ENCODE measurements around the gene PHLPP1.

PHLPP1 gene

GRCh38 chr18:62744076-62744968 is 29.0 kb downstream of the PHLPP1 start:
- no peak for DNase-seq (ENCODE audit: low read depth)

GRCh38 chr18:62745089-62745751 is 29.9 kb downstream of the PHLPP1 start:
- DNase-seq (ENCODE audit: low read depth): no peak

- no peak for DNase-seq (ENCODE audit: low read depth)
Observed at GRCh38 chr18:62749389-62749788, 34.0 kb downstream of the PHLPP1 start.

GRCh38 chr18:62751341-62751821 is 36.0 kb downstream of the PHLPP1 start:
- DNase-seq (ENCODE audit: low read depth): no peak

DNA sequence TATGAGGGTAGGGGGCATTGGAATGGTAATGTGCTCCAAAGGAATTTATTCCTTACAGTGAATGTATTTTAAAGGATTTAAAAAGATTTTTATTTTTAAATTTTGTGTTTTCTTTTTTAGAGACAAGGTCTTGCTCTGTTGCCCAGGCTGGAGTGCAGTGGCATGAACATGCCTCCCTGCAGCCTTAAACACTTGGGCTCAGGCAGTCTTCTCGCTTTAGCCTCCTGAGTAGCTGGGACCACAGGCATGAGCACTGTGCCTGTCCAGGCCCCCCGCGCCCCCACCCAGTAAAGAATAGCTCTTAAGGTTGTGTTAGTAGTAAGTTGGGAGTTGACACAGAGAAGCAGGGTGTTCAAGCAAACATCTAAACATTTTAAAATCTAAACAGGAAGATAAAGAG is 36.6 kb downstream of the PHLPP1 start:
- DNase-seq (ENCODE audit: low read depth): no peak

DNA sequence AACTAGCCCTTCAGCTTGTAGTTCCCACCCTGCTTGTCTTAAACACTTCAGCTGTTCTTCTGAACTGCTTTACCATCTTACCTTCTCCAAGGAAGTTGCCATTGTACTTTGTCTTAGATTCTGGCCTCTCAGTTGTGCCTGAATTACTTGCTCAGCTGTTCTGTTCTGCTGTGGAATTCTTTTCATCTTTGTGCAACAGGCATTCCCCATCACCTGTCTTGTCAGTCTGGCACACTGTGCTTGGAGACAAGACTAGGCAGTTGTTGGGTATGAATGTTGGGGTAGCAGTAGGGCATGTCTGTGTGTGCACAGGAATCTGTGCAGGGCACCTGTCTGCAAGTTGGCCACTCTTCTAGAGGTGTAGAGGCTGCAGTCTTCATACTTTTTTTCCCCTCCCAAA is 38.7 kb downstream of the PHLPP1 start:
- DNase-seq (ENCODE audit: low read depth): no peak

DNA sequence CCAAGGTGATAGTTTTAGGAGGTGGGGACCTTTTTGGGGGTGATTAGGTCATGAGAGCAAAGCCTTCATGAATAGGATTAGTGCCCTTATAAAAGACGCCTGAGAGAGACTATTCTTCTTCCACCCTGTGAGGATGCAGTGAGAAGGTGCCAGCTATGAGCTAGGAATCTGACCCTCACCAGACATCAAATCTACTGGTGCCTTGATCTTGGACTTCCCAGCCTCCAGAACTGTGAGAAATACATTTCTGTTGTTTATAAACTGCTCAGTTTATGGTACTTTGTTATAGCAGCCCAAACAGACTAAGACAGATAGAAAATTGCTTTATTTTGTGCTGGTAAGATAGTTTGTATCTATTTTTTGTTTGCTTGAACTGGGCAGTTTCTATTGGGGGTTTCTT is 40.1 kb downstream of the PHLPP1 start:
- no peak for DNase-seq (ENCODE audit: low read depth)

DNA sequence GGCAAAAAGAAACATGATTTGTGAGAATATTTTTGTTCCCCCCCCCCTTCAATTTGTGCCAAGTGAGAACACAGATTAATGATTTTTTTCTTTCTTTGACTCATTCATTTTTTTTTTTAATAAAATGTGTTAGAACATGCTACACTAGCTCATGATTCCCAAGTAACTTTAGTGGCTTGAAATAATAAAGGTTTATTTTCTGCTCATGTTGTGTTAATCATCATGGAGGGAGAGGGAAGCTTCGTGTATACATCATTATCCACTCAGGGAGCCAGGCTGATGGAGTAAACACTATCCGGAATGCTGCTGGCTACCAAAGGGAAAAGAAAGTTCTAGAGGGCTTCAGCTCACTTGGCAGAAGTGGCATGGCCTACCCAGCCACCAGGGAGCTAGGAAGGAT is 40.6 kb downstream of the PHLPP1 start:
- DNase-seq (ENCODE audit: low read depth): no peak

DNA sequence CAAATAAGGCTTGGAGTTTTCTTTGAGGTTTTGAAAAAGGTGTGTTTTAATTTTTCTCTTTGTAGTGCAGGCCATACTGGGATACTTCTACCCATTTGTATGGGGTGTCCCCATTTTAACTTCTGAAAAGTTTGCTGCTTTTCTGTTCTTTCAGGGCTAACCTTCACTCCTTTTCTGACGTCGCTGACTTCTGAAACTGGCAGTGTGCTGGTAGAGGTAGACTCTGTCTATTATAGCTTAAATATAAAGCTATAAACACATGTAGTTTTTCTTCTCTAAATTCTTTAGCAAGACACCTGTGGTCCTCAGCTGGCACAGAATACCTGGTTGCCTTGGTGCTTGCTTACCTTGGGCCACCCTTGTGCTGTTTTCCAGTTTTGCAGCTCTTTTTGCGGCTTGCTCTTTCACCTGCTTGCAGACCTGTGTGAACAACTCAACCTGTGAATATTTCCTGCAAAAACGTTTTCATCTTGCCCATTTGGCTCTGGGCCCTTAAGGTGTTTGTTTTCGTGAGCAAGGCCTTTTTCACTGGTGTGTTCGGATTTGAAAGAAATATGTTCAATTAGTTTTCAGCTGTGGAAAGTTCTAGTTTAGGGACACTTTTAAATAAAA is 42.2 kb downstream of the PHLPP1 start:
- no peak for DNase-seq (ENCODE audit: low read depth)

DNA sequence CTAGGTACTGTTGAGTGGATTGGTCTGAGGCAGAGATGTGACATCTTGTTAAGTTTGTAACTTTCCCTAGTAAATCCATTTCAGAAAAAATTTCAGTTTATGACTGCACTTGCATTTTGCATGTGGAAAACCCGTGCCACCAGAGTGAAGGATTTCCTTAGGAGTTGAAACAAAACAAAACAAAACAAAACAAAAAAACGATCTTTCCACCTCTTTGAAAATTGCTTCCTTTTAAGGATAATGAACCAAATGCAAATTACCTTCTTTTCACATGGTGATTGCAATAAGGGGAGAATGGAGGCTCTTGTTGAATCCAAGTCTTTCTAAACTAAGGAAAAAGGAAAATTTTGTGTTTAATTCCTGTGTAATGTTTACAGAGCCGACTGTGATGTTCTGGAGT is 43.2 kb downstream of the PHLPP1 start:
- no peak for DNase-seq (ENCODE audit: low read depth)

GRCh38 chr18:62759704-62760402 is 44.5 kb downstream of the PHLPP1 start:
- no peak for DNase-seq (ENCODE audit: low read depth)

DNA sequence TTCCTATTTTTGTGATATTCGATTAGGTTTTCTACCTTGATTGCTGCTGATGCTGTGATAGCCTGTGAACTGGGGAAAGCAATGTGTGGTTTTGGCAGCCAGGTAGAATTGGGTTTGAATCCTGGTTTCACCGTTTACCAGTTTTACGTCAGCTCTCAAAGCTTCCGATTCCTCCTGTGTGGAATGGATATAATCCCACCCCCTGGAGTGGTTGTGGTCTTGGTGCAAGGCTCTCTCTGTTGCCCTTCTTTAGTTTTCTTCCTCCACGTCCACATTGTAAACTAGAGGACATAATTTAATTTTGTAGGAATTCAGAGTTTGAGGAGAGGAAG is 45.0 kb downstream of the PHLPP1 start:
- DNase-seq (ENCODE audit: low read depth): no peak

GRCh38 chr18:62763101-62763521 is 47.8 kb downstream of the PHLPP1 start:
- no peak for DNase-seq (ENCODE audit: low read depth)

DNA sequence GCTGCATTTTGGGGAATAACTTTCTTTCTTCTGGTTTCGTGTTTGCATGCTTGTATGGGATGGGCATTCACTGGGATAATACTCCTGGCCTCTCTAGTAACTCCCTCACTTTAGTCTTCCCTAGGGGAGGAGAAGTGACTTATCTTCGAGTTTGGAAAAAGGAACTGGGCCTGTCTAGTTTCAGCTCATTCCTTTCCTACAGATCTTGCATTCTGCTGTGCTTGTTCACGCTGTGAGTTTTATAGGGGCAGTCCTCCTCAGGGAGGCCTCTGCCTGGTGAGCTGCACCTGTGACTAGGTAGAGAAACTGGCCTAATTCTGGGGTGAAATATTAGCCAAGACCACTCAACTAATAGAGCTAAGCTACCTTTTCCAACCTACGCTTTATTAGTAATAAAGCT is 50.9 kb downstream of the PHLPP1 start:
- no peak for DNase-seq (ENCODE audit: low read depth)

DNA sequence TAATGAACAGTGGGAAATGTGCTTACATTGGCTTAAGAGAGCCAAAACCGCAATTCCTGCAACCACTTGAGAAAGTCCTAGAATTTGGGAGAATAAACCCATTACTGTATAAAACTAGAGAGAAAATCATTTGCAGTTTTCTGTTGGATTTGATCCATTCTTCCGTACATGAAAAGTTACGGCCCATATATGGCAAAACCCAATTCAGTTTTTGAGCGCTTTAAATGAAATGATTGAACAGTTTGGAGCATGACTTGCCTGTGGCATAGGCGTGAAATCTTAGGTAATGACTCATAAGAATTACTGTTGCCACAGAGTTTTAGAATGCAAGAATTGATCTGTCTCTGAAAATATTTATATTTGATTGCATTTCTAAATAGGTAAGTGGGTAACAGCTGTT is 52.0 kb downstream of the PHLPP1 start:
- no peak for DNase-seq (ENCODE audit: low read depth)

DNA sequence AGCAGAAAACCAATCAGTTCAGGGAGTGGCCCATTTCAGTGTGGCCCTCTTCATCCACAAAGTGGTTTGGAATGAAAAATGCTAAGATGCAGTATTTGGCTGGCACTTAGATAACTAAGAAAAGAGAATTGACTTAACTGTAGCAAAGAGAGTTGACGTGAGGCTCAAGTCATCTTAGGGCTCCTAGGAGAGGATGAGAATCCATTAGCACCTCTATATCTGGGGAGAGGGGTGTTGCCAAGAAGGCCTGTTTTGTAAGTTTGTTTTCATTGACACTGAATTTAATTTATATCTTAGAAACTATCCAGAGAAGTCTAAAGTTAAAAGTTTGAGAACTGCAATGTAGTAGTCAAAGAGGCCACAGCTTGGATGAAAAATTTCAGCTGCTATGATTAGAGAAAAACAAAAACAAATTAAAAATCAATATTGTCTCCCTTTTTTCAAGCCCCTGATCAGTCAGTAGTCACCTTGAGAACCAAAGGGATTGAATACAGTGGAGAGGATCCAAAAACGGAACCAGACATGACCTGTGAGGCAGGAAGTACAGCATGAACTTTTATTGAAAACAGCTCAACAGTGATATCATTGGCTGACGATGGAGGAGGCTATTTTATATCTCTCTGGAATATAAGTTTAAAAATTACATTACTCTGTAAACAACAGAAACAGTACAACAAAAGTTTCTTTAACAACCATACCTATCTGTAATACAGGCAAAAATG is 52.7 kb downstream of the PHLPP1 start:
- DNase-seq (ENCODE audit: low read depth): no peak

- DNase-seq (ENCODE audit: low read depth): no peak
Observed at GRCh38 chr18:62768558-62768943, 53.2 kb downstream of the PHLPP1 start.

- no peak for DNase-seq (ENCODE audit: low read depth)
Observed at GRCh38 chr18:62769216-62769615, 53.9 kb downstream of the PHLPP1 start.

GRCh38 chr18:62771494-62772270 is 56.3 kb downstream of the PHLPP1 start:
- DNase-seq (ENCODE audit: low read depth): no peak

GRCh38 chr18:62772860-62773584 is 57.7 kb downstream of the PHLPP1 start:
- no peak for DNase-seq (ENCODE audit: low read depth)
